HL-60 (cell line): ENCODE data around the gene ASPSCR1.

ENCODE experiments used
- CTCF ChIP-seq: IDR thresholded peaks from one replicate; pipeline ENCODE4 v1.5.1; 2011; ENCODE audit warnings: low read length, control low read depth, inconsistent platforms; ENCODE audit not compliant: insufficient read depth
- GABPA ChIP-seq: IDR thresholded peaks from 2 replicates; pipeline ENCODE4 v1.6.1; 2012; ENCODE audit warnings: low read depth
- POLR2AphosphoS5 ChIP-seq: IDR thresholded peaks from 2 replicates; pipeline ENCODE4 v1.6.1; 2012; ENCODE audit warnings: low read depth
- REST ChIP-seq: IDR thresholded peaks from 2 replicates; pipeline ENCODE4 v1.6.1; 2012; ENCODE audit warnings: low read depth; ENCODE audit not compliant: insufficient replicate concordance

- TF ChIP-seq CTCF (no peak), POLR2AphosphoS5 (no peak), REST (no peak), GABPA (no peak)
Measured at GRCh38 chr17:82064433-82065192, 87.2 kb downstream of the ASPSCR1 start.
